ENCODE measurements around the gene CDADC1.
"Not testable (repeated sequence)": the region's sequence is repeated elsewhere in the genome, so short reads cannot be mapped to it uniquely, and the experiment has no call there.

DNA sequence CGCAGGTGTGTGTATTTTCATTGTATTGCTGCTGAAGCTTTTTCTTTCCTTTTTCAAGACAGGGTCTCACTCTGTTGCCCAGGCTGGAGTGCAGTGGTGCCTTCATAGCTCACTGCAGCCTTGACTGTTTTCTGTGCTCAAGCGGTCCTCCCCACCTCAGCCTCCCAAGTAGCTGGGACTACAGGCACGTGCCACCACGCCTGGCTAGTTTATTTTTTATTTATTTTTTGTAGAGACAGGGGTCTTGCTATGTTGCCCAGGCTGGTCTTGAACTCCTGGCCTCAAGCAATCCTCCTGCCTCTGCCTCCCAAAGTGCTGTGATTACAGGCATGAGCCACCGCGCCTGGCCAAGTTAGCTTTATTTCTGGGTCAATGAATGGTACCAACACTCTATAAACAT lies 47.0 kb downstream of the CDADC1 start:
- TF ChIP-seq, protein P1, sequence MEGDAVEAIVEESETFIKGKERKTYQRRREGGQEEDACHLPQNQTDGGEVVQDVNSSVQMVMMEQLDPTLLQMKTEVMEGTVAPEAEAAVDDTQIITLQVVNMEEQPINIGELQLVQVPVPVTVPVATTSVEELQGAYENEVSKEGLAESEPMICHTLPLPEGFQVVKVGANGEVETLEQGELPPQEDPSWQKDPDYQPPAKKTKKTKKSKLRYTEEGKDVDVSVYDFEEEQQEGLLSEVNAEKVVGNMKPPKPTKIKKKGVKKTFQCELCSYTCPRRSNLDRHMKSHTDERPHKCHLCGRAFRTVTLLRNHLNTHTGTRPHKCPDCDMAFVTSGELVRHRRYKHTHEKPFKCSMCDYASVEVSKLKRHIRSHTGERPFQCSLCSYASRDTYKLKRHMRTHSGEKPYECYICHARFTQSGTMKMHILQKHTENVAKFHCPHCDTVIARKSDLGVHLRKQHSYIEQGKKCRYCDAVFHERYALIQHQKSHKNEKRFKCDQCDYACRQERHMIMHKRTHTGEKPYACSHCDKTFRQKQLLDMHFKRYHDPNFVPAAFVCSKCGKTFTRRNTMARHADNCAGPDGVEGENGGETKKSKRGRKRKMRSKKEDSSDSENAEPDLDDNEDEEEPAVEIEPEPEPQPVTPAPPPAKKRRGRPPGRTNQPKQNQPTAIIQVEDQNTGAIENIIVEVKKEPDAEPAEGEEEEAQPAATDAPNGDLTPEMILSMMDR (conservative IDR thresholded peaks at IDR 0.05): not testable (repeated sequence)
- TF ChIP-seq ZFX (IDR thresholded peaks at IDR 0.05): not testable (repeated sequence)
